SK-N-SH (cell line): Measurements from ENCODE around the gene RBPJL. TPM values are rescaled to one million over a fixed set of nuclear protein-coding genes. Genes with fewer than 3 reads are reported as not detected.
A peak's percentile ranks its signal among the peaks of the same experiment; 100 is the strongest.

Experiments
- CTCF ChIA-PET: fragments of 300-600, 350-600 bp; formaldehyde crosslinking; extraction: SDS; loops from one replicate; lab custom pipeline; 2021; lab: Yijun Ruan, JAX
- POLR2A ChIA-PET: fragments of 350-600 bp; sonication (Branson Sonifier 250); formaldehyde crosslinking; extraction: SDS; loops from one replicate; lab custom pipeline; 2020; ENCODE audit warnings: antibody characterized with exemption, inconsistent platforms; lab: Yijun Ruan, JAX
- DNase-seq: peaks from one replicate; pipeline ENCODE4 v3.0.0; 2012
- H2AFZ ChIP-seq: fragments of 200-600 bp; sonication (generic); 2 replicates; pipeline ENCODE4 v1.8.1; 2016; ENCODE audit warnings: antibody characterized with exemption, mild to moderate bottlenecking, low read depth
- H3F3A ChIP-seq: fragments of 200-600 bp; sonication (generic); replicated peaks from 2 replicates; pipeline ENCODE3; 2016; ENCODE audit warnings: antibody characterized with exemption, mild to moderate bottlenecking; ENCODE audit not compliant: insufficient read depth
- H3K27ac ChIP-seq, 2 experiments: fragments of 200-500 bp in 1 of 2; fragments of 200-600 bp in 1 of 2; sonication (Bioruptor generic) in 1 of 2; sonication (generic), shearing (Covaris generic) in 1 of 2; 2 replicates each; pipeline versions ENCODE4 v1.5.1 to v1.6.1; 2014 to 2016; ENCODE audit warnings: low read depth in 2 of 2, inconsistent platforms in 1 of 2, low read length in 1 of 2, mild to moderate bottlenecking in 1 of 2, mixed read lengths in 1 of 2
- H3K27me3 ChIP-seq: fragments of 200-600 bp; sonication (generic), shearing (Covaris generic); 2 replicates; pipeline ENCODE4 v1.6.1; 2016; ENCODE audit warnings: mixed run types; ENCODE audit not compliant: insufficient read depth
- H3K36me3 ChIP-seq, 2 experiments: fragments of 200-500 bp in 1 of 2; fragments of 200-600 bp in 1 of 2; sonication (Bioruptor generic) in 1 of 2; sonication (generic) in 1 of 2; replicated peaks in 1 of 2; 2 replicates each; pipeline versions ENCODE3 to v1.5.1; 2014 to 2016; ENCODE audit warnings: low read length in 1 of 2, mild to moderate bottlenecking in 1 of 2; ENCODE audit not compliant: insufficient read depth in 2 of 2, control insufficient read depth in 1 of 2
- H3K4me1 ChIP-seq, 2 experiments: fragments of 200-500 bp in 1 of 2; fragments of 200-600 bp in 1 of 2; sonication (Bioruptor generic) in 1 of 2; sonication (generic), shearing (Covaris generic) in 1 of 2; 2 replicates each; pipeline versions ENCODE4 v1.5.1 to v1.6.1; 2014 to 2016; ENCODE audit warnings: low read depth in 1 of 2, low read length in 1 of 2, mixed run types in 1 of 2; ENCODE audit not compliant: insufficient read depth in 2 of 2, control insufficient read depth in 1 of 2
- H3K4me2 ChIP-seq: fragments of 200-600 bp; sonication (generic), shearing (Covaris generic); 2 replicates; pipeline ENCODE4 v1.6.1; 2017; ENCODE audit warnings: mixed run types
- H3K4me3 ChIP-seq, 2 experiments: fragments of 200-500 bp in 1 of 2; fragments of 200-600 bp in 1 of 2; sonication (Bioruptor generic) in 1 of 2; sonication (generic), shearing (Covaris generic) in 1 of 2; 2 replicates each; pipeline versions ENCODE4 v1.5.1 to v1.8.1; 2014 to 2016; ENCODE audit warnings: low read depth in 2 of 2, inconsistent platforms in 1 of 2, low read length in 1 of 2, mild to moderate bottlenecking in 1 of 2, mixed read lengths in 1 of 2, moderate library complexity in 1 of 2
- H3K79me2 ChIP-seq: fragments of 200-600 bp; sonication (generic); 2 replicates; pipeline ENCODE4 v1.8.1; 2017; ENCODE audit warnings: mild to moderate bottlenecking; ENCODE audit not compliant: insufficient read depth
- H3K9ac ChIP-seq: fragments of 200-600 bp; sonication (generic); 2 replicates; pipeline ENCODE4 v1.6.1; 2017; ENCODE audit warnings: mixed run types
- H3K9me2 ChIP-seq: fragments of 200-600 bp; sonication (generic); 2 replicates; pipeline ENCODE4 v1.6.1; 2017; ENCODE audit warnings: mixed run types
- H3K9me3 ChIP-seq: fragments of 200-600 bp; sonication (generic); 2 replicates; pipeline ENCODE4 v1.6.1; 2017; ENCODE audit warnings: mixed run types, mild to moderate bottlenecking, moderate library complexity
- H4K20me1 ChIP-seq: fragments of 200-600 bp; sonication (generic); 2 replicates; pipeline ENCODE4 v1.6.1; 2017; ENCODE audit warnings: mild to moderate bottlenecking, mixed run types; ENCODE audit not compliant: insufficient read depth
- CHD2 ChIP-seq: fragments of 150-350 bp; IDR thresholded peaks from 2 replicates; pipeline ENCODE4 v1.6.1; 2018; ENCODE audit warnings: low read length; ENCODE audit not compliant: partially characterized antibody
- EP300 ChIP-seq, 2 experiments: IDR thresholded peaks; 2 replicates each; pipeline versions ENCODE4 v1.4.0 to v1.6.1; 2012; ENCODE audit warnings: borderline replicate concordance in 1 of 2, low read depth in 1 of 2, low read length in 1 of 2
- EZH2phosphoT487 ChIP-seq: fragments of 200-600 bp; sonication (generic); IDR thresholded peaks from 2 replicates; pipeline ENCODE4 v1.6.1; 2017; ENCODE audit warnings: low read depth, mixed run types, mild to moderate bottlenecking, antibody characterized with exemption, moderate library complexity, borderline replicate concordance
- GABPA ChIP-seq: IDR thresholded peaks from 2 replicates; pipeline ENCODE4 v1.4.0; 2012; ENCODE audit warnings: low read depth, mild to moderate bottlenecking
- GATA2 ChIP-seq: sonication (generic); formaldehyde crosslinking; IDR thresholded peaks from 2 replicates; pipeline ENCODE4 v1.5.0; 2020; ENCODE audit warnings: mild to moderate bottlenecking, missing genetic modification reagents
- MAX ChIP-seq: IDR thresholded peaks from 2 replicates; pipeline ENCODE4 v1.4.0; 2012; ENCODE audit warnings: low read depth
- MEF2A ChIP-seq: IDR thresholded peaks from 2 replicates; pipeline ENCODE4 v1.4.0; 2012; ENCODE audit warnings: low read depth, borderline replicate concordance
- MXI1 ChIP-seq: IDR thresholded peaks from 2 replicates; pipeline ENCODE4 v1.6.1; 2012; ENCODE audit warnings: mild to moderate bottlenecking, low read depth, low read length, improper control_type of control experiment
- PBX3 ChIP-seq: IDR thresholded peaks from 2 replicates; pipeline ENCODE4; 2012
- RAD21 ChIP-seq: IDR thresholded peaks from 2 replicates; pipeline ENCODE4 v1.6.1; 2012; ENCODE audit warnings: mild to moderate bottlenecking, low read length
- REST ChIP-seq: IDR thresholded peaks from 2 replicates; pipeline ENCODE4 v1.6.1; 2012; ENCODE audit warnings: mild to moderate bottlenecking, low read depth, low read length, moderate library complexity
- WGBS: methylation state at CpG from one replicate; pipeline ENCODE4 v1.1.6; 2017; ENCODE audit warnings: low lambda C conversion rate; 5-methylcytosine and 5-hydroxymethylcytosine counted together
- polyA plus RNA-seq, 3 experiments: library from polyadenylated mRNA; depleted of rRNA; stranded (reverse); fragments of >200 nt; gene quantifications; 2 replicates each; pipeline ENCODE4 v1.2.3, GENCODE V29; 2012
- TF ChIP-seq, protein P1 (sequence below): fragments of 150-350 bp; IDR thresholded peaks from 2 replicates; pipeline ENCODE4 v1.6.1; 2017; ENCODE audit warnings: antibody characterized with exemption, low read length, low read depth, borderline replicate concordance
- TF ChIP-seq, protein P2 (sequence below): fragments of 150-350 bp; IDR thresholded peaks from 2 replicates; pipeline ENCODE4 v1.6.1; 2016; ENCODE audit warnings: mild to moderate bottlenecking, low read depth, low read length

The RBPJL gene
- polyA plus RNA-seq, 1 of the 3 experiments (the other 2 are of a cell fraction): not detected

GRCh38 chr20:45338121-45339030 is 31.7 kb downstream of the RBPJL start:
- peaks cover 71% of the 10 kb centered on the region for H3K79me2 ChIP-seq
- TF ChIP-seq, protein P1, sequence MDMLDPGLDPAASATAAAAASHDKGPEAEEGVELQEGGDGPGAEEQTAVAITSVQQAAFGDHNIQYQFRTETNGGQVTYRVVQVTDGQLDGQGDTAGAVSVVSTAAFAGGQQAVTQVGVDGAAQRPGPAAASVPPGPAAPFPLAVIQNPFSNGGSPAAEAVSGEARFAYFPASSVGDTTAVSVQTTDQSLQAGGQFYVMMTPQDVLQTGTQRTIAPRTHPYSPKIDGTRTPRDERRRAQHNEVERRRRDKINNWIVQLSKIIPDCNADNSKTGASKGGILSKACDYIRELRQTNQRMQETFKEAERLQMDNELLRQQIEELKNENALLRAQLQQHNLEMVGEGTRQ: no peak
- TF ChIP-seq GABPA (no peak), MAX (no peak), CHD2 (no peak), GATA2 (CRISPR knock-in tag) (no peak), PBX3 (no peak), MEF2A (no peak), MXI1 (no peak), EP300 (IDR thresholded peaks at IDR 0.05; ENCODE audit: borderline replicate concordance in 1 of 2, low read depth in 1 of 2, low read length in 1 of 2) (no peak), RAD21 (no peak), REST (no peak), EZH2phosphoT487 (no peak)
- TF ChIP-seq, protein P2, sequence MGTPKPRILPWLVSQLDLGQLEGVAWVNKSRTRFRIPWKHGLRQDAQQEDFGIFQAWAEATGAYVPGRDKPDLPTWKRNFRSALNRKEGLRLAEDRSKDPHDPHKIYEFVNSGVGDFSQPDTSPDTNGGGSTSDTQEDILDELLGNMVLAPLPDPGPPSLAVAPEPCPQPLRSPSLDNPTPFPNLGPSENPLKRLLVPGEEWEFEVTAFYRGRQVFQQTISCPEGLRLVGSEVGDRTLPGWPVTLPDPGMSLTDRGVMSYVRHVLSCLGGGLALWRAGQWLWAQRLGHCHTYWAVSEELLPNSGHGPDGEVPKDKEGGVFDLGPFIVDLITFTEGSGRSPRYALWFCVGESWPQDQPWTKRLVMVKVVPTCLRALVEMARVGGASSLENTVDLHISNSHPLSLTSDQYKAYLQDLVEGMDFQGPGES: no peak
- TF ChIP-seq, all 33 proteins: peak for 0
- Histone ChIP-seq H2AFZ (no peak overlapping the region), H3K9me3 (no peaks in the 10 kb centered on the region), H3F3A (peaks cover 27% of the 10 kb centered on the region), H3K27me3 (no peaks in the 10 kb centered on the region), H3K27ac (peak overlapping the region; percentile 84 to 88), H3K9me2 (no peaks in the 10 kb centered on the region), H3K4me2 (peak overlapping the region; percentile 69), H3K4me1 (peaks cover 50 to 55% of the 10 kb centered on the region in 2 experiments), H4K20me1 (peaks cover 11% of the 10 kb centered on the region; the same call in 1 of the 2 replicates), H3K36me3 (peaks cover 7 to 17% of the 10 kb centered on the region in 2 experiments), H3K9ac (peak overlapping the region; percentile 42; the same call in 1 of the 2 replicates), H3K4me3 (no peak overlapping the region)
- DNase-seq: no peak
- ChIA-PET CTCF (interaction anchor here (1.0 to 4.0 kb wide), 6 partner anchors 12 to 433 kb away, joined by 3 to 14 read pairs (median 4); partner anchors contain the start of gene SYS1), POLR2A (no interaction called here)
- WGBS: 89% methylated on average over 11 of the region's 11 CpGs
